Lung (tissue), 12 donors: ENCODE data around the gene ASGR1. TPM values are rescaled to one million over a fixed set of nuclear protein-coding genes. Genes with fewer than 3 reads are reported as not detected.

ENCODE experiments used
- ATAC-seq: fragments of 200-7000 bp; cut with Tn5 transposase; one replicate; pipeline ENCODE4 v1.9.1; 2020; ENCODE audit warnings: moderate number of reproducible peaks; ENCODE audit not compliant: insufficient read depth, low FRiP score
- DNase-seq, 3 donors: peaks; one replicate each; pipeline ENCODE4 v3.0.0-alpha.2; 2013 to 2017
- H3K27ac ChIP-seq, 2 donors: one replicate each; pipeline ENCODE4 v1.5.1; 2013; ENCODE audit warnings: mild to moderate bottlenecking in 2 of 2, moderate library complexity in 2 of 2, control low read depth in 1 of 2, inconsistent platforms in 1 of 2, low read depth in 1 of 2, low read length in 1 of 2
- H3K27me3 ChIP-seq, 3 donors: one replicate each; pipeline ENCODE4 v1.5.1; 2013; ENCODE audit warnings: low read length in 2 of 3; ENCODE audit not compliant: control insufficient read depth in 3 of 3, insufficient read depth in 3 of 3
- H3K36me3 ChIP-seq, 4 donors: one replicate each; pipeline ENCODE4 v1.5.1; 2013; ENCODE audit warnings: low read length in 4 of 4, mild to moderate bottlenecking in 1 of 4, moderate library complexity in 1 of 4; ENCODE audit not compliant: control insufficient read depth in 4 of 4, insufficient read depth in 4 of 4
- H3K4me1 ChIP-seq, 5 donors: one replicate each; pipeline ENCODE4 v1.5.1; 2013; ENCODE audit warnings: low read length in 5 of 5, mild to moderate bottlenecking in 2 of 5, moderate library complexity in 1 of 5; ENCODE audit not compliant: control insufficient read depth in 5 of 5, insufficient read depth in 5 of 5
- H3K4me3 ChIP-seq: one replicate; pipeline ENCODE4 v1.5.1; 2013; ENCODE audit warnings: mild to moderate bottlenecking, control low read depth, moderate library complexity
- H3K9ac ChIP-seq, 2 donors: one replicate each; pipeline ENCODE4 v1.5.1; 2013; ENCODE audit warnings: low read length in 2 of 2, control low read depth in 1 of 2; ENCODE audit not compliant: insufficient read depth in 1 of 2
- H3K9me3 ChIP-seq, 4 donors: one replicate each; pipeline ENCODE4 v1.5.1; 2013; ENCODE audit warnings: low read length in 3 of 4, mild to moderate bottlenecking in 1 of 4, moderate library complexity in 1 of 4; ENCODE audit not compliant: control insufficient read depth in 4 of 4, insufficient read depth in 3 of 4
- CTCF ChIP-seq: IDR thresholded peaks from 2 replicates; pipeline ENCODE4 v1.5.1; 2012; ENCODE audit warnings: mild to moderate bottlenecking; ENCODE audit errors: control extremely low read depth, extremely low read depth
- WGBS, 2 donors: extraction: QIAGEN DNeasy Blood & Tissue Kit; methylation state at CpG; one replicate each; pipeline ENCODE4 v1.1.7; 2013; 5-methylcytosine and 5-hydroxymethylcytosine counted together
- polyA plus RNA-seq, 2 donors: library from polyadenylated mRNA; stranded (reverse); fragments of 200-250 nt; gene quantifications; one replicate each; pipeline ENCODE4 v1.2.1, GENCODE V29; 2013
- total RNA-seq, 2 donors: library from RNA; depleted of rRNA in 1 of 2; stranded (reverse); fragments of >200 nt in 1 of 2; gene quantifications; one replicate each; pipeline ENCODE4 v1.2.1, GENCODE V29; 2014 to 2021
- donor health status: control.
- donor health status: control.
- donor health status: Bipolar disorder and iron deficiency.
- donor health status: healthy.
- donor health status: DM: yes; HTN: yes; CAD: no.

Gene ASGR1
- total and polyA plus RNA-seq, 4 donors: 5.9 to 11.2 (median 6.5) TPM

GRCh38 chr17:7195971-7196370 lies 16.8 kb upstream of the ASGR1 start:
- H3K4me3 ChIP-seq: no peak overlapping the region
- no peaks in the 10 kb centered on the region for H3K4me1 ChIP-seq
- no peaks in the 10 kb centered on the region for H3K27me3 ChIP-seq
- DNase-seq (no peak), ATAC-seq (no peak)
- 94 to 98% methylated on average over 12 of the region's 12 CpGs for WGBS, 2 donors
- peaks cover 0 to 41% (median 29%) of the 10 kb centered on the region in 4 donors for H3K36me3 ChIP-seq
- H3K9me3 ChIP-seq: no peaks in the 10 kb centered on the region
- H3K9ac ChIP-seq: no peak overlapping the region
- H3K27ac ChIP-seq: no peak overlapping the region
- TF ChIP-seq CTCF: no peak

DNA sequence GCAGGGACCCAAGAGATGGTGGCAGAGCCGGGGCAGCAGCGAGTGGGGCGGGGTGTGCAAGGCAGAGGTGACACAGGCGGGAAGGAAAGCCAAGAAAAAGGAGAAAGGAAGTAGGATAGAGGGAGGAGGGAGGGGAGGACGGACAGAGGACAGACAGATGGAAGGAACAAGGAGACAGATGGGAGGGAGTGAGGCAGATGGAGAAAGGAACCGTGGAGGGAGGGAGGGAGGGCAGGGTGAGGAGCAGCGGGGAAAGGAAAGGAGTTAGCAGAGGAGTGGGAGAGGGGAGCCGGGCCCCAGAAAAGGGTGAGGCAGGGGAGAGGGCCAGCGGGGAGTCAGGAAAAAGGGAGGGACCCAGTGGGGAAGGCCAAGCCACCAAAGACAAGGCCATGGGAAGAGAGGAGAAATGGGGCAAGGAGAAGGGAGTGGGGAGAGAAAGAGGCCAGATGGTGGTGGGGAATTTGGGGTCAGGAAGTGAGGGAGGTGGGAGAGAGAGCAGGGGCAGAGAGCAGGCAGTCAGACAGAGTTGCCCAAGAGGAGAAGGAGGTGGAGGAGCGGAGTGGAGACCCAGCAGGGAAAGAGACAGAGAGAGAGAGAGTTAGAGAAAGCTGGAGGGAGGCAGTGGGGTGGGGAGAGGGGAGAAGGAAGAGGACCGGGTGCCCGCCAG lies 13.2 kb upstream of the ASGR1 start:
- peaks cover 0 to 37% (median 26%) of the 10 kb centered on the region in 4 donors for H3K36me3 ChIP-seq
- no peaks in the 10 kb centered on the region for H3K27me3 ChIP-seq
- no peaks in the 10 kb centered on the region for H3K4me1 ChIP-seq
- no peaks in the 10 kb centered on the region for H3K9me3 ChIP-seq
- 81 to 82% methylated on average over 10 to 12 of the region's 12 CpGs for WGBS, 2 donors
- no peak overlapping the region for H3K4me3 ChIP-seq
- no peak for TF ChIP-seq CTCF
- H3K27ac ChIP-seq: no peak overlapping the region
- no peak for ATAC-seq
- DNase-seq: no peak
- no peak overlapping the region for H3K9ac ChIP-seq

GRCh38 chr17:7191571-7192270 lies 12.6 kb upstream of the ASGR1 start:
- H3K9me3 ChIP-seq: no peaks in the 10 kb centered on the region
- no peak overlapping the region for H3K27ac ChIP-seq
- no peaks in the 10 kb centered on the region for H3K27me3 ChIP-seq
- TF ChIP-seq CTCF: no peak
- H3K4me3 ChIP-seq: no peak overlapping the region
- WGBS, 2 donors: 79 to 89% methylated on average over 26 of the region's 26 CpGs
- H3K9ac ChIP-seq: no peak overlapping the region
- H3K4me1 ChIP-seq: no peaks in the 10 kb centered on the region
- H3K36me3 ChIP-seq: peaks cover 0 to 34% (median 23%) of the 10 kb centered on the region in 4 donors
- ATAC-seq: no peak
- peak; percentile 59 to 68 (median 67) for DNase-seq
